GM12892 (cell line): ENCODE results near the gene DCTN5.

Source experiments
- POLR2A ChIP-seq: IDR thresholded peaks from 2 replicates; pipeline ENCODE4 v1.6.1; 2011; ENCODE audit warnings: low read depth, low read length, control low read depth
- POLR2AphosphoS5 ChIP-seq: IDR thresholded peaks from 2 replicates; pipeline ENCODE4 v1.6.1; 2011; ENCODE audit warnings: low read depth, low read length, control low read depth
- TAF1 ChIP-seq: IDR thresholded peaks from 2 replicates; pipeline ENCODE4 v1.6.1; 2011; ENCODE audit warnings: low read depth, mild to moderate bottlenecking, control low read depth, low read length, borderline replicate concordance

DNA sequence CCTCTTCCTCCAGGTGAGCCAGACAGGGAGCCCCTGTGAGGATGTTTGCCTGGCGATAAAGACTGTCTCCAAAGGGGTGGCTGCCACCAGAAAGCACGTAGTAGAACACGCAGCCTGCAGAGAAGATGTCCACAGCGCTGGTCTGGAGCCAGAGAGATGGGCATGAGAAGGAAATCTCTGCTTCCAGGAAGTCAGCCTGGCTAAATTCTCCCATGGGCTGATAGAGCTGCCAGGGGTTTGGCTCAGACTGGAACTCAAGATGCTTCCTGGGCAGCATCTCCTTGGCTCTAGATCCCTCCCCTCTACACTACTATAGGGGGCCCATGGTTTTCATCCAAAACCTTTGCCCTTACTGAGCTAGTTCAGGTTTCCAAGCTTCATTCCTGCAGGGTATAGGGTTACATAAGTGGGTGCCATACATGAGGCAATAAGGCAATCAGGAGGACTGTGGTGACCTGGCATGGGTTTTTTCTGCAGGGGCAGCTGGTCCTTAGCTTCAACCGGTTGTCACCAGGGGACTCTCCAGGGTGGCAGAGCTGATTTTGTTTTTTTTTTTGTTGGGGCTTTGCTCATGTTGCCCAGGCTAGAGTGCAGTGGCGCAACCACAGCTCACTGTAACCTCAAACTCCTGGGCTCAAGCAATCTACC lies 51.0 kb downstream of the DCTN5 start:
- TF ChIP-seq POLR2AphosphoS5 (no peak), POLR2A (no peak), TAF1 (no peak)
